Endothelial cell of umbilical vein (primary cell): ENCODE data around the gene TDRKH. TPM values are rescaled to one million over a fixed set of nuclear protein-coding genes. Genes with fewer than 3 reads are reported as not detected.

Experiments
- BruUV-seq: library from RNA; stranded (reverse); fragments of 400-500 nt; replicated peaks from 2 replicates; lab custom pipeline; 2021; lab: Mats Ljungman, UMichigan
- CTCF ChIA-PET: fragments of 300-600, 350-600 bp; sonication (Branson Sonifier 250); formaldehyde crosslinking; loops from one replicate; lab custom pipeline; 2021; ENCODE audit warnings: antibody characterized with exemption, inconsistent platforms; lab: Charles Lee
- POLR2A ChIA-PET: fragments of 300-600, 350-600 bp; sonication (Branson Sonifier 250); formaldehyde crosslinking; loops from one replicate; lab custom pipeline; 2021; ENCODE audit warnings: antibody characterized with exemption, inconsistent platforms; lab: Charles Lee
- DNase-seq: peaks from one replicate; pipeline ENCODE4 v3.0.0-alpha.2; 2011; ENCODE audit warnings: low read depth, low spot score
- FAIRE-seq: peaks from 2 replicates; lab custom pipeline; 2011; peaks lifted over from hg19 to GRCh38; lab: Jason Lieb, UNC
- H2AFZ ChIP-seq: 2 replicates; pipeline ENCODE4 v1.6.0; 2012; ENCODE audit warnings: low read depth, low read length, control low read depth, inconsistent platforms
- H3K27ac ChIP-seq: 2 replicates; pipeline ENCODE4 v1.5.1; 2011; ENCODE audit warnings: low read depth, mild to moderate bottlenecking, control low read depth, low read length, moderate library complexity; ENCODE audit not compliant: insufficient read depth
- H3K27me3 ChIP-seq, 2 experiments: 2 replicates each; pipeline versions ENCODE4 v1.6.0 to v1.6.1; 2011; ENCODE audit warnings: low read length in 2 of 2, mixed read lengths in 1 of 2; ENCODE audit not compliant: control insufficient read depth in 2 of 2, insufficient read depth in 2 of 2
- H3K36me3 ChIP-seq, 2 experiments: 2 replicates in 1 of 2; 3 replicates in 1 of 2; pipeline ENCODE4 v1.5.1; 2011; ENCODE audit warnings: low read length in 2 of 2, mild to moderate bottlenecking in 1 of 2, moderate library complexity in 1 of 2; ENCODE audit not compliant: control insufficient read depth in 2 of 2, insufficient read depth in 2 of 2; ENCODE audit errors: extremely low read depth in 1 of 2
- H3K4me1 ChIP-seq: 3 replicates; pipeline ENCODE4 v1.5.1; 2011; ENCODE audit warnings: mild to moderate bottlenecking, low read length; ENCODE audit not compliant: control insufficient read depth, insufficient read depth; ENCODE audit errors: extremely low read depth
- H3K4me2 ChIP-seq: 2 replicates; pipeline ENCODE4 v1.6.1; 2011; ENCODE audit warnings: low read length, control low read depth, mixed read lengths; ENCODE audit not compliant: insufficient read depth
- H3K4me3 ChIP-seq, 3 experiments: fragments of 200-600 bp in 1 of 3; sonication (generic), shearing (Covaris generic) in 1 of 3; replicated peaks in 1 of 3; 2 replicates each; pipeline ENCODE4 v1.5.1; 2011 to 2016; ENCODE audit warnings: control low read depth in 3 of 3, low read length in 3 of 3, mild to moderate bottlenecking in 2 of 3, inconsistent platforms in 1 of 3, low read depth in 1 of 3, moderate library complexity in 1 of 3; ENCODE audit not compliant: insufficient read depth in 1 of 3
- H3K79me2 ChIP-seq: 2 replicates; pipeline ENCODE4 v1.6.0; 2012; ENCODE audit warnings: low read length, inconsistent platforms; ENCODE audit not compliant: control insufficient read depth, insufficient read depth
- H3K9ac ChIP-seq: replicated peaks from 2 replicates; pipeline ENCODE3; 2011; ENCODE audit warnings: low read length, control low read depth; ENCODE audit not compliant: insufficient read depth; ENCODE audit errors: extremely low read depth
- H3K9me1 ChIP-seq: replicated peaks from 3 replicates; pipeline ENCODE4 v1.6.0; 2011; ENCODE audit warnings: mild to moderate bottlenecking, low read length; ENCODE audit not compliant: control insufficient read depth, insufficient read depth; ENCODE audit errors: extremely low read depth
- H3K9me3 ChIP-seq: replicated peaks from 2 replicates; pipeline ENCODE4 v1.5.1; 2012; ENCODE audit warnings: low read length, inconsistent platforms; ENCODE audit not compliant: control insufficient read depth, insufficient read depth
- H4K20me1 ChIP-seq: replicated peaks from 2 replicates; pipeline ENCODE3; 2011; ENCODE audit warnings: mild to moderate bottlenecking, low read length; ENCODE audit not compliant: control insufficient read depth, insufficient read depth; ENCODE audit errors: extremely low read depth
- EZH2 ChIP-seq: IDR thresholded peaks from 2 replicates; pipeline ENCODE4 v1.6.1; 2012; ENCODE audit warnings: borderline replicate concordance, low read depth, mild to moderate bottlenecking, moderate library complexity, low read length, inconsistent platforms; ENCODE audit not compliant: severe bottlenecking
- FOS ChIP-seq: IDR thresholded peaks from 2 replicates; pipeline ENCODE4 v1.6.1; 2011; ENCODE audit warnings: mild to moderate bottlenecking, low read length, moderate library complexity, borderline replicate concordance; ENCODE audit not compliant: insufficient read depth
- GATA2 ChIP-seq: IDR thresholded peaks from 2 replicates; pipeline ENCODE4 v1.7.0; 2011; ENCODE audit warnings: low read depth, mild to moderate bottlenecking, moderate library complexity, mixed read lengths, low read length; ENCODE audit not compliant: insufficient read length, insufficient read depth
- JUN ChIP-seq: IDR thresholded peaks from 2 replicates; pipeline ENCODE4 v1.6.1; 2011; ENCODE audit warnings: borderline replicate concordance, low read depth; ENCODE audit not compliant: insufficient read length, insufficient read depth
- MYC ChIP-seq: IDR thresholded peaks from one replicate; pipeline ENCODE4 v1.6.1; 2011; ENCODE audit warnings: mild to moderate bottlenecking, low read depth, low read length
- POLR2A ChIP-seq: IDR thresholded peaks from 2 replicates; pipeline ENCODE4 v1.6.1; 2012; ENCODE audit warnings: low read depth, mild to moderate bottlenecking, control low read depth, low read length
- POLR2AphosphoS5 ChIP-seq: IDR thresholded peaks from 2 replicates; pipeline ENCODE4 v1.6.1; 2012; ENCODE audit warnings: low read depth, mild to moderate bottlenecking, control low read depth, low read length, moderate library complexity; ENCODE audit not compliant: insufficient read depth
- dilution Hi-C: fragments of 300-500 bp; cut with MboI; formaldehyde crosslinking; loops from one replicate; pipeline ENCODE4 v1.15.0; 2019; ENCODE audit warnings: low sequenced_read_pairs; ENCODE audit not compliant: extremely low pct_ligation_motif_present
- intact Hi-C: fragments of 100-400 bp; cut with micrococcal nuclease; formaldehyde crosslinking; loops from one replicate; pipeline ENCODE4 v1.10.0; 2022
- polyA plus RNA-seq, 4 experiments: library from polyadenylated mRNA; depleted of rRNA in 3 of 4; stranded (reverse) in 3 of 4; unstranded in 1 of 4; fragments of >200 nt; gene quantifications; 2 replicates each; pipeline versions ENCODE4 v1.2.1 to v1.2.3, GENCODE V29; 2011 to 2012; ENCODE audit warnings: missing spikeins in 1 of 4
- total RNA-seq: library from RNA; stranded (reverse); gene quantifications from 2 replicates; pipeline ENCODE4 v1.2.3, GENCODE V29; 2021
- TF ChIP-seq, protein P1 (sequence below): IDR thresholded peaks from 2 replicates; pipeline ENCODE4 v1.6.1; 2011; ENCODE audit not compliant: insufficient read depth, insufficient read length
- TF ChIP-seq, protein P2 (sequence below), 2 donors: IDR thresholded peaks; 1 replicate in 1 of 2; 2 replicates in 1 of 2; pipeline ENCODE4 v1.5.1; 2011; ENCODE audit warnings: low read length in 2 of 2, mild to moderate bottlenecking in 2 of 2, moderate library complexity in 2 of 2, control low read depth in 1 of 2, inconsistent platforms in 1 of 2, low read depth in 1 of 2; ENCODE audit not compliant: insufficient read depth in 1 of 2; ENCODE audit errors: extremely low read depth in 1 of 2

TDRKH gene
- total and polyA plus RNA-seq, 2 donors (not counting 3 experiments of a cell fraction or from before 2014, with no cell fraction given) = 3.9 to 9.6 TPM

DNA sequence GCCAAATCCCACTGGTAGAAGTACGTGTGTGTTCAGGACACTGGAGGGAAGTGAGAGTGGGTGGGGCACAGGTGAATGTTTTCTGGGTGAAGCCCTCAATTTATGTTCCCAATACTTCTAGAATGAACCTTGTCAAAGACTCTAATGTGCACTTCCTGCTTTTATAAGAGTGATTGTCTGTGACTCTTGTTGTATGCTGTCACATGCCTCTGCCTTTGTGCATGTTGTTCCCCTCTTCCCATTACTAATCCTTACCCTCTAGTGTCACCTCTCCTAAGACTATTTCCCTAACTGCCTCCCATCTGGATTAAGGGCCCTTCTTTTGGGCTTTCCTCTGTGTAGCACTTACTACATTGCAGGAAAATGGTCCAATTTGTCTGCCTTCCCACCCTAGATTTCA, 17.5 kb upstream of the TDRKH start:
- Histone ChIP-seq H4K20me1 (no peaks in the 10 kb centered on the region), H3K9ac (no peak overlapping the region), H3K4me2 (no peak overlapping the region), H3K4me3 (no peak overlapping the region), H2AFZ (no peak overlapping the region), H3K9me3 (no peaks in the 10 kb centered on the region), H3K79me2 (no peaks in the 10 kb centered on the region), H3K36me3 (no peaks in the 10 kb centered on the region), H3K9me1 (no peaks in the 10 kb centered on the region), H3K4me1 (no peaks in the 10 kb centered on the region), H3K27me3 (peaks cover 17 to 23% of the 10 kb centered on the region in 2 experiments), H3K27ac (no peak overlapping the region)
- FAIRE-seq = no peak
- intact Hi-C loops = no loop called here
- no TSS peak for BruUV-seq
- ChIA-PET CTCF (interaction anchor here (0.8 to 2.4 kb wide), 7 partner anchors 9 to 84 kb away, joined by 3 to 8 read pairs (median 4); no protein-coding TSS in a partner anchor), POLR2A (no interaction called here)
- DNase-seq = no peak
- TF ChIP-seq POLR2AphosphoS5 (no peak), JUN (no peak), EZH2 (no peak)
- TF ChIP-seq, protein P1, sequence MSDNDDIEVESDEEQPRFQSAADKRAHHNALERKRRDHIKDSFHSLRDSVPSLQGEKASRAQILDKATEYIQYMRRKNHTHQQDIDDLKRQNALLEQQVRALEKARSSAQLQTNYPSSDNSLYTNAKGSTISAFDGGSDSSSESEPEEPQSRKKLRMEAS = no peak
- dilution Hi-C loops = no loop called here

DNA sequence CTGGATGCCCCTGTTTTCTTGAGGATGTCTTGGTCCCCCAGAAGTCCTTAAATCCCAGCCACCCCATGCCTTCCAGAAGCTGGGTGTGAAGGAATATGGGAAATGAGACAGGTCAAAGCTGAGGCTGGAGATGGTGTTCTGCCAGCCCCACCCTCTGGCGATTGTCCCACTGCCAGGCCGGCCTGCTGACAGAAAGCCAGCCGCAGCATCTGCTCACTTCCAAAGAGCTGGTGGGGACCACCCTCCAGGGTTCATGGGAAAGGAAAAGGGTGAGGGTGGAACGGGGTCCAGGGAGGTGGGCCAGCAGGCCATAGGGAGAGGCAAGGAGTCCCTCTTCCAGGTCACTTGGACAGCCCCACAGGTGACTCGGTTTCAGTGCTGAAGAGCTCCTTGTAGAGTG, 16.8 kb upstream of the TDRKH start:
- Histone ChIP-seq H2AFZ (no peak overlapping the region), H3K27ac (no peak overlapping the region), H4K20me1 (no peaks in the 10 kb centered on the region), H3K9me1 (no peaks in the 10 kb centered on the region), H3K9me3 (no peaks in the 10 kb centered on the region), H3K4me3 (no peak overlapping the region), H3K4me1 (no peaks in the 10 kb centered on the region), H3K9ac (no peak overlapping the region), H3K27me3 (peaks cover 17 to 23% of the 10 kb centered on the region in 2 experiments), H3K4me2 (no peak overlapping the region), H3K79me2 (no peaks in the 10 kb centered on the region), H3K36me3 (no peaks in the 10 kb centered on the region)
- no TSS peak for BruUV-seq
- ChIA-PET CTCF (interaction anchor here (0.8 to 2.4 kb wide), 6 partner anchors 14 to 114 kb away, joined by 3 to 8 read pairs (median 4); no protein-coding TSS in a partner anchor), POLR2A (no interaction called here)
- dilution Hi-C loops (no loop called here), intact Hi-C loops (no loop called here)
- no peak for TF ChIP-seq POLR2A
- TF ChIP-seq FOS = no peak
- TF ChIP-seq JUN = no peak
- TF ChIP-seq, protein P2, sequence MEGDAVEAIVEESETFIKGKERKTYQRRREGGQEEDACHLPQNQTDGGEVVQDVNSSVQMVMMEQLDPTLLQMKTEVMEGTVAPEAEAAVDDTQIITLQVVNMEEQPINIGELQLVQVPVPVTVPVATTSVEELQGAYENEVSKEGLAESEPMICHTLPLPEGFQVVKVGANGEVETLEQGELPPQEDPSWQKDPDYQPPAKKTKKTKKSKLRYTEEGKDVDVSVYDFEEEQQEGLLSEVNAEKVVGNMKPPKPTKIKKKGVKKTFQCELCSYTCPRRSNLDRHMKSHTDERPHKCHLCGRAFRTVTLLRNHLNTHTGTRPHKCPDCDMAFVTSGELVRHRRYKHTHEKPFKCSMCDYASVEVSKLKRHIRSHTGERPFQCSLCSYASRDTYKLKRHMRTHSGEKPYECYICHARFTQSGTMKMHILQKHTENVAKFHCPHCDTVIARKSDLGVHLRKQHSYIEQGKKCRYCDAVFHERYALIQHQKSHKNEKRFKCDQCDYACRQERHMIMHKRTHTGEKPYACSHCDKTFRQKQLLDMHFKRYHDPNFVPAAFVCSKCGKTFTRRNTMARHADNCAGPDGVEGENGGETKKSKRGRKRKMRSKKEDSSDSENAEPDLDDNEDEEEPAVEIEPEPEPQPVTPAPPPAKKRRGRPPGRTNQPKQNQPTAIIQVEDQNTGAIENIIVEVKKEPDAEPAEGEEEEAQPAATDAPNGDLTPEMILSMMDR (IDR thresholded peaks at IDR 0.05; ENCODE audit: extremely low read depth in 1 of 2, insufficient read depth in 1 of 2, low read depth in 1 of 2, low read length in 2 of 2) = no peak
- TF ChIP-seq, protein P1 = no peak
- TF ChIP-seq POLR2AphosphoS5 = no peak
- TF ChIP-seq MYC = no peak
- no peak for TF ChIP-seq EZH2
- TF ChIP-seq GATA2 = no peak
- DNase-seq = no peak
- no peak for FAIRE-seq
